Left lung (tissue), 10 donors: Measurements from ENCODE around the gene NPHP4. TPM values are rescaled to one million over a fixed set of nuclear protein-coding genes. Genes with fewer than 3 reads are reported as not detected.
A peak's percentile ranks its signal among the peaks of the same experiment; 100 is the strongest.
"Not testable (repeated sequence)": the region's sequence is repeated elsewhere in the genome, so short reads cannot be mapped to it uniquely, and the experiment has no call there.

Experiments used
- ATAC-seq: fragments of 200-7000 bp; cut with Tn5 transposase; one replicate; pipeline ENCODE4 v1.9.1; 2020; ENCODE audit warnings: moderate library complexity
- DNase-seq, 4 donors: peaks; one replicate each; pipeline ENCODE4 v3.0.0-alpha.2; 2013 to 2020
- H3K27ac ChIP-seq, 2 donors: fragments of 200-600 bp; sonication (generic) in 1 of 2; one replicate each; pipeline versions ENCODE4 v1.5.0 to v1.8.0; 2020 to 2021
- H3K27me3 ChIP-seq, 2 donors: fragments of 200-600 bp; sonication (generic) in 1 of 2; one replicate each; pipeline versions ENCODE4 v1.5.0 to v1.8.0; 2020 to 2021
- H3K36me3 ChIP-seq, 2 donors: fragments of 200-600 bp; sonication (generic) in 1 of 2; one replicate each; pipeline versions ENCODE4 v1.5.0 to v1.8.0; 2020 to 2021
- H3K4me1 ChIP-seq, 2 donors: fragments of 200-600 bp; one replicate each; pipeline ENCODE4 v1.8.0; 2021
- H3K4me3 ChIP-seq, 2 donors: fragments of 200-600 bp; sonication (generic) in 1 of 2; one replicate each; pipeline versions ENCODE4 v1.5.0 to v1.8.0; 2020 to 2021; ENCODE audit warnings: mild to moderate bottlenecking in 1 of 2
- H3K9me3 ChIP-seq, 2 donors: fragments of 200-600 bp; sonication (generic) in 1 of 2; one replicate each; pipeline versions ENCODE4 v1.5.0 to v1.8.0; 2020 to 2021
- intact Hi-C, 2 donors: fragments of 100-400 bp; cut with DNase I; formaldehyde crosslinking; loops; one replicate each; pipeline versions ENCODE4 v1.11.2 to v1.14.2; 2022
- polyA plus RNA-seq, 6 donors: library from polyadenylated mRNA; unstranded; fragments of 120-200 nt; gene quantifications; one replicate each; pipeline ENCODE4 v1.2.1, GENCODE V29; 2013; ENCODE audit not compliant: insufficient read length in 6 of 6
- total RNA-seq, 2 donors: library from RNA; stranded (reverse); fragmentation: NEBNext Ultra II Directional; extraction: Animal tissue kit (Norgen Biotek cat#: 25700); gene quantifications; one replicate each; pipeline ENCODE4 v1.2.1, GENCODE V29; 2021
- TF ChIP-seq, protein P1 (sequence below), 2 donors: fragments of 200-600 bp; sonication (generic) in 1 of 2; IDR thresholded peaks; one replicate each; pipeline versions ENCODE4 v1.5.0 to v1.8.0; 2021; ENCODE audit warnings: antibody characterized with exemption in 2 of 2
- donor health status: DM: no; HTN: yes; CAD: no.
- donor health status: DM: no; HTN: no; CAD: no.

Gene NPHP4
- total and polyA plus RNA-seq, 8 donors, result 9.4 to 16.4 (median 10.2) TPM

DNA sequence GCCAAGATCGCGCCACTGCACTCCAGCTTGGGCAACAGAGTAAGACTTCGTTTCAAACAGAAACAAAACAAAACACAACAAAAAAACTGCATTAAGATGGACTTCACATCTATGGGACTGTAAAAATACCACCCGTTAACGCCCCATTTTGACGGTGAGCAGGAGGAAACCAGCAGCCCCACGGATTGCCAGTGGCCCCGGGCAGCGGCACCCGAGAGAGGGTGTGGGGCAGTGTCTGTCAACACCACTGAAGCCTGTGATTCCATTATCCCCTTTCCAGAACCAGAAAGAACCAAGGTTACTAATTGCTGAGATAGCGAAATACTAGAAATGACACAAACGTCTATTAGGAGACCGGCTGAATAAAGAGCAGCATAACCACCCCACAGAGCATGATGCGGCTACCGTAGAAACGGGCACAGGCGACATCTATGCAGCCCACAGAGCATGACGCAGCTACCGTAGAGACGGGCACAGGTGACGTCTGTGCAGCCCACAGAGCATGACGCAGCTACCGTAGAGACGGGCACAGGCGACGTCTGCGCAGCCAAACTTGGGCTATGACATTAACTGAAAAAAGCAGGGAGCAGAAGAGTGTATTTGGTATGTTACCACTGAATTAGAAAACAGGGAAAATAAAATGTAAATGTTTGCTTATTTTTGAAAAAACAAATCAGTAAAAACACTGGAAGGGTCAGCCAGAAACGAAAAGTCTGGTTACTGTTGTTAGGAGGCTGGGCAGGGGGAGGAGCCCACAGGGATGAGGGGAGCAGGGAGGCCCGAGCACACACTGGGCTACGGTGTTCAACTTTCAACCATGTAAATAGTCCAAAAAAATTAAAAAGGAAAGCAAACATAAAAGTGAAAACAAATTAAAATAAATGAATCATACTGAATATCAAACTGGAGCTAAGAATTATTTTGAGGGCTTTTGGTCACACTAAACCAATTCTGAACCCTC is 96.5 kb downstream of the NPHP4 start:
- Histone ChIP-seq H3K4me3 (no peak overlapping the region), H3K27me3 (no peaks in the 10 kb centered on the region), H3K9me3 (no peaks in the 10 kb centered on the region), H3K4me1 (no peaks in the 10 kb centered on the region), H3K36me3 (peaks cover 0 to 36% of the 10 kb centered on the region in 2 donors), H3K27ac (no peak overlapping the region)
- no peak for DNase-seq
- no peak for ATAC-seq
- intact Hi-C loops, result no loop called here
- TF ChIP-seq, protein P1, sequence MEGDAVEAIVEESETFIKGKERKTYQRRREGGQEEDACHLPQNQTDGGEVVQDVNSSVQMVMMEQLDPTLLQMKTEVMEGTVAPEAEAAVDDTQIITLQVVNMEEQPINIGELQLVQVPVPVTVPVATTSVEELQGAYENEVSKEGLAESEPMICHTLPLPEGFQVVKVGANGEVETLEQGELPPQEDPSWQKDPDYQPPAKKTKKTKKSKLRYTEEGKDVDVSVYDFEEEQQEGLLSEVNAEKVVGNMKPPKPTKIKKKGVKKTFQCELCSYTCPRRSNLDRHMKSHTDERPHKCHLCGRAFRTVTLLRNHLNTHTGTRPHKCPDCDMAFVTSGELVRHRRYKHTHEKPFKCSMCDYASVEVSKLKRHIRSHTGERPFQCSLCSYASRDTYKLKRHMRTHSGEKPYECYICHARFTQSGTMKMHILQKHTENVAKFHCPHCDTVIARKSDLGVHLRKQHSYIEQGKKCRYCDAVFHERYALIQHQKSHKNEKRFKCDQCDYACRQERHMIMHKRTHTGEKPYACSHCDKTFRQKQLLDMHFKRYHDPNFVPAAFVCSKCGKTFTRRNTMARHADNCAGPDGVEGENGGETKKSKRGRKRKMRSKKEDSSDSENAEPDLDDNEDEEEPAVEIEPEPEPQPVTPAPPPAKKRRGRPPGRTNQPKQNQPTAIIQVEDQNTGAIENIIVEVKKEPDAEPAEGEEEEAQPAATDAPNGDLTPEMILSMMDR (IDR thresholded peaks at IDR 0.05), result no peak

DNA sequence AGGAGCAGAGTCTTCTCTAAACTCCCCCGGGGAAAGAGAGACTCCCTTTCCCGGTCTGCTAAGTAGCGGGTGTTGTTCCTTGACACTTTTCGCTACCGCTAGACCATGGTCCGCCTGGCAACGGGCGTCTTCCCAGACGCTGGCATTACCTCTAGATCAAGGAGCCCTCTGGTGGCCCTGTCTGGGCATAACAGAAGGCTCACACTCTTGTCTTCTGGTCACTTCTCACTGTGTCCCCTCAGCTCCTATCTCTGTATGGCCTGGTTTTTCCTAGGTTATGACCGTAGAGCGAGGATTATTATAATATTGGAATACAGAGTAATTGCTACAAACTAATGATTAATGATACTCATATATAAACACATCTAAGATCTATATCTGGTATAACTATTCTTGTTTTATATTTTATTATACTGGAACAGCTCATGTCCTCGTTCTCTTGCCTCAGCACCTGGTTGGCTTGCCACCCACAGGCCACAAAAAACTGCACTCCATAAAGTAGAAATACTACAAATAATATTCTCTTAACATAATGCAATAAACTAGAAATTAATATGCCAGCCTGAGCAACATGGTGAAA is 98.4 kb downstream of the NPHP4 start:
- H3K27ac ChIP-seq, H3K4me3 ChIP-seq, H3K27me3 ChIP-seq, H3K4me1 ChIP-seq, ATAC-seq, H3K9me3 ChIP-seq, DNase-seq, intact Hi-C loops: not testable (repeated sequence)
- H3K36me3 ChIP-seq, result peaks cover 0 to 30% of the 10 kb centered on the region in 2 donors

DNA sequence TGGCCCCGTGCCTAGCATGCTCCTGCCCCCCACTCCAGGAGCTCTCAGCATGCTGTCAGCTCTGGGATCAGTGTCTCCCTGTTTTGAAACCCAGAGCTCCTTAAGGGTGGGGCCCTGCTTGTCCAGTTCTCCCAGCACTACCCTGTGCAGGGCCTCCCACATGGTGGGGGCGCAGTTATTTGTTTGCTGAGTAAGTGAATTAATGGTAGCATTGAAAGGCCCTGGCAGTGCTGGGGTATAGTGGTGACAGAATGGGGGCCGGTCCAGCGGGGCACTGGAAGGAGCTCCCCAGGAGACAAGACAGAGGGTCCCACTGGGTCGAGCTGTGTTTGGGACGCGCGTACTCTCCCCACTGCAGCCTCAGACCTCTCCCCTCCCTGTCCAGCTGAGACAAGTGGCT is 99.9 kb downstream of the NPHP4 start:
- TF ChIP-seq, protein P1 (IDR thresholded peaks at IDR 0.05), result no peak
- Histone ChIP-seq H3K4me3 (no peak overlapping the region), H3K27me3 (no peaks in the 10 kb centered on the region), H3K9me3 (no peaks in the 10 kb centered on the region), H3K4me1 (no peaks in the 10 kb centered on the region), H3K27ac (no peak overlapping the region), H3K36me3 (peaks cover 0 to 31% of the 10 kb centered on the region in 2 donors)
- DNase-seq (no peak), ATAC-seq (no peak)
- intact Hi-C loops, result no loop called here

DNA sequence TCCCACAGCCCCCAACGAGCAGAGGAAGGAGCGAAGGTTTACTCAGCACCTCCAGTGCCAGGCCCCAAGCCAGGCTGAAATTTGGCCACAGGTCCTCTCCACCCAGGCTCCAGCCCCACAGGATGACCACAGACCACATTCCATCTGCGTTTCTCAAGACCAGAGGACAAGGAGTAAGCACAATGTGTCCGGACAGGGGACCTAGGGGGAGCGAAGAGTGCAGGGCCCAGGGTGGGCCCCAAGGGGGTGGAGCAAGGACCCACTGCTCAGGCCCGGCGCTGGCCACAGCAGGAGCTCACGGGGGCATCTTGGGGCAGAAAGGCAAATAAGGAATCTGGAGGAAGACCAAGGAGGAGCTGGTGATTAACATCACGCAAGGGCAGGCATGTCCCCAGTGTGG is 100.5 kb downstream of the NPHP4 start:
- TF ChIP-seq, protein P1 (IDR thresholded peaks at IDR 0.05), result no peak
- Histone ChIP-seq H3K27me3 (no peaks in the 10 kb centered on the region), H3K9me3 (no peaks in the 10 kb centered on the region), H3K27ac (no peak overlapping the region), H3K4me1 (no peaks in the 10 kb centered on the region), H3K36me3 (peaks cover 0 to 32% of the 10 kb centered on the region in 2 donors), H3K4me3 (no peak overlapping the region)
- DNase-seq (peak in 1 of 4 donors; percentile 67), ATAC-seq (no peak)
- intact Hi-C loops, result no loop called here

DNA sequence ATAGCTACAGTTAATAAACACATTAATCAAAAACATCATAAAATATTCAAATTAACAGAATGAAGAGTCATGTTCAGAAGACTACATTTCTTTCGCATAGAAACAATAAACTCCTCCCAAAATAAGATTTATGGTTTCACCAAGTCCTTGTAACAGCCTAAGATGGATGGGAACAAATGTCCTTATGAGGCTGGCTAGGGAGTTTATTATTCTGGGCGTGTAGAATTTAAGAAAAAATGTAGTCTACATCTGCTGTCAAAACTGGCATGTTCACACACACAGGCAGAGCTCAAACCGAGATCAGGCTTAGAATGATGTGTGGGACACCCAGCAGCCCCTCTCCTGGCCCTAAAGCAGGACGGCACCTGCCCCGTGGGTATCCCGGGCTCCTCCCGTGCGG is 101.1 kb downstream of the NPHP4 start:
- H3K27me3 ChIP-seq, result no peaks in the 10 kb centered on the region
- no peak overlapping the region for H3K27ac ChIP-seq
- no peak overlapping the region for H3K4me3 ChIP-seq
- H3K9me3 ChIP-seq, result no peaks in the 10 kb centered on the region
- TF ChIP-seq, protein P1 (IDR thresholded peaks at IDR 0.05), result no peak
- H3K4me1 ChIP-seq, result no peaks in the 10 kb centered on the region
- peaks cover 0 to 37% of the 10 kb centered on the region in 2 donors for H3K36me3 ChIP-seq
- intact Hi-C loops, result no loop called here
- no peak for ATAC-seq
- no peak for DNase-seq
